GM18951 (cell line): ENCODE measurements around the gene UGT1A7.
"Not testable (repeated sequence)": the region's sequence is repeated elsewhere in the genome, so short reads cannot be mapped to it uniquely, and the experiment has no call there.

Experiments
- POLR2A ChIP-seq: IDR thresholded peaks from 4 replicates; pipeline ENCODE4 v1.6.1; 2011; ENCODE audit warnings: mild to moderate bottlenecking; ENCODE audit not compliant: insufficient read length, insufficient read depth; ENCODE audit errors: extremely low read depth
- in situ Hi-C: fragments of 300-500 bp; cut with MboI; formaldehyde crosslinking; loops from one replicate; pipeline ENCODE4 v1.12.0; 2022; ENCODE audit warnings: low sequenced_read_pairs, mixed read lengths, inconsistent platforms; ENCODE audit not compliant: unreplicated experiment

UGT1A7 gene

DNA sequence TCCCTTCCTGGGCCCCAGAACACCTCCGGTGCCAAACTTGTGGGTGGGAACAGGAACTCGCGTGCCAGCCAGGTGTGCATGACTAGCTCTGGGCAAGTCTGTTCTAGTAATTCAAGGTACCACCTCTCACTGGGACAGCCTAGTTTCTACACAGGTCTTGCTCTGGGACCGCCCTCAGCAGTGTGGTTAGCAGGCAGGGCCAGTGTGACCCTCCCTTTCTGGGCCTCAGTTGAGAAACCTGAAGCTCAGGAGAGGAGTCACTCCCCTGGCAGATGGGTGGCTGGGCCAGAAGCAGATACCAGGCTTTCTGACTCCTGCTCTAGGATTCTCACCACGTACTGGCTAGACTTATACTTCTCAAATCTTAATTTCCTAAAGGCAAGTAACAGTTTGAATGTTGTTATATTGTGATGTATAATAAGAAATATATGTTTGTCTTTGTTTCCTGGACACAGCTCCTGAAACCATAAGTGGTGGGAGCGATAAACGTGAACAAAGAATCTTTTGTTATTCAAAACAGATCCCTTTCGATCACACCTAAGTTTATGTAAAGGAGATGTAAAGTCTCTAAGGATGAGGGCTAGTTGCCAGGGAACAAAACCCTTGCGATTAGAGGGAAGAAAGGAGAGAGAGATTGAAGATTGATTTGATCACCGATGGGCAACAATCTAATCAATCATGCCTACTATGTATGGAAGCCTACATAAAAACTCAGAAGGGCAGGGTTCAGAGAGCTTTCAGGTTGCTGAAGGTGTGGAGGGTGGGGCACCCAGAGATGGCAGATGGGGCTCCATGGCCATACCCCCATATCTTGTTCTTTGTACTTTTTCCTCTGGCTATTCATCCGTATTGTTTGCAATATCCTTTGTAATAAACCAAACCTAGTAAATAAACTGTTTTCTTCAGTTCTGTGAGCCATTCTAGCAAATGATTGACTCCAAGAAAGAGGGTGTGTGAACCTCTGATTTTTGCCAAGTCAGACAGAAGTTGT lies 10.0 kb downstream of the UGT1A7 start:
- in situ Hi-C loops: no loop called here
- TF ChIP-seq POLR2A: no peak

DNA sequence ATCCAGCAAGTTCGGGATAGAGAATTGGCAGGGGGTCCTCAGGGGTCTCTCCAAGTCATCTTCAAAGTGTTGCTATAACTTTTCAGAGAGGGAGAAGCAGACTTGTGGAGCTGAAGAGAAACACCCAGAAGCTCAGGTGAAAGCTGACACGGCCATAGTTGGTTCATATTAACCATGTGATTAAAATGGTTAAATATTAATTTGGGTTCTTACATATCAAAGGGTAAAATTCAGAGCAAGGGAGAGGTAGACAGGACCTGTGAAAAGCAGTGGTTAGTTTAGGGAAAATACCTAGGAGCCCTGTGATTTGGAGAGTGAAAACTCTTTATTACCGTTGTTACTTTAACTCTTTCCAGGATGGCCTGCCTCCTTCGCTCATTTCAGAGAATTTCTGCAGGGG lies 10.9 kb downstream of the UGT1A7 start, which contains the start of gene UGT1A6:
Gene UGT1A6 (plus strand): TSS at position 243 of the 400 bp plus-strand sequence. CDS start 115 bp downstream, at position 358.
- TF ChIP-seq POLR2A: no peak
- in situ Hi-C loops: no loop called here

DNA sequence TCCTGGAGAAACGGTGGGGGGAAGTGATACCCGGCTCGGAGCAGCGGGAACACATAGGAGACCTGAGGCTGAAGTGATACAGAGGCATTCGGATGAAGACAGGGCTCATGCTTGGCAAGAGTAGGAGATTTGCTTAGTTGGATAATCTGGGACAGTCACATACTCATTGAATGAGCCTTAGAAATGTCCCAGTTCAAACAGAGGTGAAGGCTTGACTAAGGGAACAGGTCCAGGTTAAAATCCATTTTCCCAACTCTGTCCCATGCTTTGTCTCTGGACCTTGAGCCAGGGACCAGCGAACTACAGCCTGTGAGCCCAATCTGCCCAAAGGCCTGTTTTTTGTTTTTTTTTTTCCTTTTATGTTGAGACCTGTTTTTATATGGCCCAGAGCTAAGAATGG lies 12.3 kb downstream of the UGT1A7 start:
- TF ChIP-seq POLR2A: no peak
- in situ Hi-C loops: no loop called here

DNA sequence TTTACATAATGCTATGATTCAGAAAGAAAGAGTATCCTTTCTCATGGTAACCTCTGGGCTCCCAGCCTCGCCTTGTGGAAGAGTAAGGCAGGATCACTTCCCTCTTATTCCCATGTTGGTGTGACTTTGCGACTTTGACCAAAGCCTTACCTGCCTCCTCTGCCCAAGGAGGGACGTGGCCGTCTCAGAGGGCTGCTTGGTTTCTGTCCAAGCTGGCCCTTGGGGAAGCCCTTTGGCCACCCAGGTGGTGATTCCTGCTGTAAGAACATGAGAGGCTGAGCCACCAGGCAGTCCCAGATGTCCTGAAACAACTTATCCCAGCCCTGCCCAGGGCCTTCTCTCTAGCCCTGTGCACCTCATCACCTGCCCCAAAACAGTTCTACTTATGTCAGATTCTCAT lies 17.0 kb downstream of the UGT1A7 start:
- in situ Hi-C loops: no loop called here

DNA sequence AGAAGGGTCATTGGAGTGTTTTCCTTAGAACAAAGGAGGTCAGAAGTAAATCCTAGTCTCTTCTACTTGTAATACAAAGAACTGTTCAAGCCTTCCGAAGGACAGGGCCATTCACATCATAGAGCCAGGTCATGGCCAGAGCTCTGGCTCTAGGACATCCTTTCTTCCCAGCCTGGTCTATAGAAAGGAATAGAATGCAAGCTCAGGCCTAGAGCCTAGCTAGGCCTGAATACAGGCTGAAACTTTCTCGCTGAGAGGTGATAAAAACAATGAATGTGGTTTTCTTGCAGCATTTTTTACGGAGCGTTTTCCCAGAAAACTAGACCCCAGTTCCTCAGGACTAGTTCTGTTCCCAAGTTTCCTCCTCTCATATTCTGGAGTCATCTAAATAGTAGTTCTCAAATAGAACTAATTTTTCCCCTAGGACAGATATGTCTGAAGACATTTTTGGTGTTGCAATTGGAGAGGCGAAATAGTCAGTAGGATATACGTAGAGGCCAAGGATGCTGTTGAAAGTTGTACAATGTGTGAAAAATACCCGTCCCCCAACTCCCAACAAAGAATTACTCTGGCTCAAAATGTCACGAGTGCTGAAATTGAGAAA lies 17.8 kb downstream of the UGT1A7 start:
- in situ Hi-C loops: no loop called here
- TF ChIP-seq POLR2A: no peak

More for the DNA sequence above, 17.0 kb downstream of the UGT1A7 start:
- no peak for TF ChIP-seq POLR2A

DNA sequence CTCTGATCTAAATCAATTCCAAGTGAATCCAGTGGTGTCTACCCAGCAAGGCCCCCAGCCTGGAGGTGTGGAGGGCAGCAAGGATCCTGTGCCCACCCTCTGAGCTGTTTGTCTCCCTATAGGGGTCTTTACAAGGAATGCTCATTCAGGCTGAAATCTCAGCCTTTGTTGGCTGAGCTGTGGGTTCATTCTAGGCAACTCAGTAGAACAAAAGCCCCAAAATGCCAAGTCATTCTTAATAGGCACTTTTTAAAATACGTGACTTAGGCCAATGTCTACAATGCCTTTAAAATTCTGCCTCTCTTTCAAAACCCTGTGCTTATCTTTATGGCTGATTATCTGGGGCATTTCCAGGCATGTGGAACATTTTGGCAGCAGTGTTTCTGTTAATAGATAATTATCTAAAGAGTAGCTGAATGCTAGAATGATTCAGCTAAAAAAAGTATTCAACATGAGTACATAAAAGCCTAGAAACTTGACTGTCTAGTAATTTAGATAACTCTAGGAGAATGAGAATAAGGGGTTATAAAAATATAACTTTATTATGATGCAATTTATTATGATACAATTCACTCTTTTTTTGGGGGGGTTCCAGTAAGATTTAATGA lies 18.4 kb downstream of the UGT1A7 start:
- no peak for TF ChIP-seq POLR2A
- in situ Hi-C loops: no loop called here

DNA sequence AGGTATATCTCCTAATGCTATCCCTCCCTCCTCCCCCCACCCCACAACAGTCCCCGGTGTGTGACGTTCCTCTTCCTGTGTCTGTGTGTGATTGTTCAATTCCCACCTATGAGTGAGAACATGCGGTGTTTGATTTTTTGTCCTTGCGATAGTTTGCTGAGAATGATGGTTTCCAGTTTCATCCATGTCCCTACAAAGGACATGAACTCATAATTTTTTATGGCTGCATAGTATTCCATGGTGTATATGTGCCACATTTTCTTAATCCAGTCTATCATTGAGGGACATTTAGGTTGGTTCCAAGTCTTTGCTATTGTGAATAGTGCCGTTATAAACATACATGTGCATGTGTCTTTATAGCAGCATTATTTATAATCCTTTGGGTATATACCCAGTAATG lies 19.1 kb downstream of the UGT1A7 start:
- in situ Hi-C loops: not testable (repeated sequence)

DNA sequence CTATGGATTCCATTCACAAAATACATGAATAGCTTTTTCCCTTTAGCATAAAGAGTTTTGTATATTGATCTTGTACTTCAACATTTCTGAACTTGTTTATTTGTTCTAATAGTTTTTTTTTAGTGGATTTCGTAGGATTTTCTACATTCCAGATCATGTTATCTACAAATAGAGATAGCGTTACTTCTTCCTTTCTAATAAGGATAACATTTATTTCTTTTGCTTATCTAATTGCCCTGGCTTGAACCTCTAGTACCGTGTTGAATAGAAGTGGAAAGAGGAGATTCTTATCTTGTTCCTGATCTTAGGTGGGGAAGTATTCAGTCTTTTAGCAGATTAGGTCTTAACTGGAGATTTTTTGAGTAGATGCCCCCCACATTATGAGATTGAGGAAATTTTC lies 20.5 kb downstream of the UGT1A7 start:
- TF ChIP-seq POLR2A: no peak
- in situ Hi-C loops: no loop called here

DNA sequence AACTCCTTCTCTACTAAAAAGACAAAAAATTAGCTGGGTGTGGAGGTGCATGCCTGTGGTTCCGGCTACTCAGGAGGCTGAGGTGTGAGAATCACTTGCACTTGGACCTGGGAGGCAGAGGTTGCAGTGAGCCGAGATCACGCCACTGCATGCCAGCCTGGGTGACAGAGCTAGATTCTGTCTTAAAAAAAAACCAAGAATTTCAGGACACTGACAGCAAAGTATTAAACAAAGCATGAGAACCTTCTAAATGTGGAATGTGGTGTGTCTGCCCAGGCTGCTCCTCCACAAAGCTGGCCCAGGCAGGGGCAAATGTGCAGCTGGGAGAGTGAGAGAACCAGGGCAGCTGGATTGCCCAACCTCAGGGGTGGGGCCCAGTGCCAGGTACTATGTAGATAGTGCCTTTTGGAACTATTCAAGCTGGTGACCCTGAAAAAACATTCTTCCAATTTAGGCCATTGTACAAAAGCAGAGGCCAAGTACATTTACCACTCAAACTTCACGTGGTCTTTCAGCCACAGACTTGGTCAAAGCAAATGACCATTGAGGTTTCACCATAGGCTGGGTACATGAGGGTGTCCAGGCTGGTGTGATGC lies 24.3 kb downstream of the UGT1A7 start:
- in situ Hi-C loops: no loop called here
- TF ChIP-seq POLR2A: no peak

DNA sequence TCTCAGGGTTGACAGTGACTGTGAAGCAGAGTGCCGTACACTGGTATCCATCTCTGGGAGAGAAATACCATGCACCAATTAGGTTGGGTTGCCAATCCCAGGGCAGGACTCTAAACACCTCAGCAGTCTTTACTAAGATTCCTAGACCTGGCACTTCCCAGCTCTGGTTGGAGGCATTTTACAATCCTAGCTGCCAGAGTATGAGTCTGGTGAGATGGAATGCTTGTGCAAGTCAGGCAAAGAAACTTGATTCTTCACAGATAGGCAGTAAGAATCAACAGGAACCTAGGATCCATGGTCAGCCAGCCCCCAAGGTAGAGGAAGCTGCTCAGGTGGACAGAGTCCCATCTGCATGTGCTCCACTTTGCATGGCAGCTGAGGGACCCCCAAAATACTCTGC lies 25.0 kb downstream of the UGT1A7 start:
- in situ Hi-C loops: no loop called here
- no peak for TF ChIP-seq POLR2A

DNA sequence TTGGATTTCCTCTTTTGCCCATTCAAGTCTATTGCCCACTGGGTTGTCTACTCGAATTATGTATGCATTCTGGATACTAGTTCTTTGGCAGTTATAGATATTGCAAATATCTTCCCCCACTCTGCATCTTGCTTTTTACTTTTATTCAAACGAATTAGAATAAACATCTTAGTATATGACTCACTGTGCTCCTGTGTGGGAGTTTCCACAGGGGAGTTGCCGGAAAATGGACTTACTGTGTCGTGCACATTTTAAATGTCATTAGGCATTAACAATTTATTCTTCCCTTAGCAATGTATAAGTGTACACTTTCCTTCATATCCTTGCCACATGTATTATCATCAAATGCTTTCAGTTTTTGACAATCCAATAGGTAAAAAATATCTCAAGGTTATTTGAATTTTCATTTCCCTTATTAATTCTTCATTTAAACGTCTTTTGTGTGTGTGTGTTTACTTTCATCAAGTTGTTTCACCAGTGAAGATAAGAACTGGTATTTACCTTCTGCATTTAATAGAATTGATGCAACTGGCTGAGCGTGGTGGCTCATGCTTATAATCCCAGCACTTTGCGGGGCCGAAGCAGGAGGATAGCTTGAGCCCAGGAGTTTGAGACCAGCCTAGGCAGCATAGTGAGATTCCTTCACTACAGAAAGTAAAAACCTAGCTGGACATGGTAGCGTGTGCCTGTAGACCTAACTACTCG lies 26.4 kb downstream of the UGT1A7 start:
- in situ Hi-C loops: no loop called here
- TF ChIP-seq POLR2A: no peak

DNA sequence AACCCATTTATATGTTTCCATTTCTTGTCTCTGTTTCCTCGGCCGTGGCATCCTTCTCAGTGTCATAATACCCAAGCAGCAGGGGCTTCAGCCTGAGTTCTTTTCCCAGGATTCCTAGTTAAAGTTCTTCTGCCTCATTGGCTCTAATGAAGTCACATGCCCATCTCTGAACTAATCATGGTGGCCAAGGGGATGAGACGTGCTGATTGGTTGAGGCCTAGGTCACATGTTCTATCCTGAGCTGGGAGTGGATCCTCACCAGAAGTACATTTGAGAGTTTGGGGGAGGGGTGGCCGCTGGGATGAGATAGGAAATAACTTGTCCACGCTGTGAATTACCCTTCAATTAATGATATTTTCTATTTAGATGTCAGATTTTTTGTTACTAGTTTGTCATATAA lies 27.2 kb downstream of the UGT1A7 start:
- no peak for TF ChIP-seq POLR2A
- in situ Hi-C loops: no loop called here
